ENCODE results near the gene REL.

GRCh38 chr2:60958800-60959199 is 77.4 kb downstream of the REL start:
- TF ChIP-seq BCL11A (tag by site-specific recombination; IDR thresholded peaks at IDR 0.05; ENCODE audit: low read depth) = no peak
- TF ChIP-seq ZNF324 (tag by site-specific recombination; IDR thresholded peaks at IDR 0.05) = no peak
- TF ChIP-seq, protein P1, sequence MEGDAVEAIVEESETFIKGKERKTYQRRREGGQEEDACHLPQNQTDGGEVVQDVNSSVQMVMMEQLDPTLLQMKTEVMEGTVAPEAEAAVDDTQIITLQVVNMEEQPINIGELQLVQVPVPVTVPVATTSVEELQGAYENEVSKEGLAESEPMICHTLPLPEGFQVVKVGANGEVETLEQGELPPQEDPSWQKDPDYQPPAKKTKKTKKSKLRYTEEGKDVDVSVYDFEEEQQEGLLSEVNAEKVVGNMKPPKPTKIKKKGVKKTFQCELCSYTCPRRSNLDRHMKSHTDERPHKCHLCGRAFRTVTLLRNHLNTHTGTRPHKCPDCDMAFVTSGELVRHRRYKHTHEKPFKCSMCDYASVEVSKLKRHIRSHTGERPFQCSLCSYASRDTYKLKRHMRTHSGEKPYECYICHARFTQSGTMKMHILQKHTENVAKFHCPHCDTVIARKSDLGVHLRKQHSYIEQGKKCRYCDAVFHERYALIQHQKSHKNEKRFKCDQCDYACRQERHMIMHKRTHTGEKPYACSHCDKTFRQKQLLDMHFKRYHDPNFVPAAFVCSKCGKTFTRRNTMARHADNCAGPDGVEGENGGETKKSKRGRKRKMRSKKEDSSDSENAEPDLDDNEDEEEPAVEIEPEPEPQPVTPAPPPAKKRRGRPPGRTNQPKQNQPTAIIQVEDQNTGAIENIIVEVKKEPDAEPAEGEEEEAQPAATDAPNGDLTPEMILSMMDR (tag by site-specific recombination; IDR thresholded peaks at IDR 0.05) = no peak
- no peak for TF ChIP-seq YY1 (tag by site-specific recombination; IDR thresholded peaks at IDR 0.05)
- TF ChIP-seq ZNF155 (tag by site-specific recombination; IDR thresholded peaks at IDR 0.05) = no peak
- TF ChIP-seq ZNF785 (tag by site-specific recombination; IDR thresholded peaks at IDR 0.05) = no peak
- TF ChIP-seq ZNF10 (tag by site-specific recombination; IDR thresholded peaks at IDR 0.05) = no peak
- no peak for TF ChIP-seq TSHZ1 (tag by site-specific recombination; IDR thresholded peaks at IDR 0.05; ENCODE audit: borderline replicate concordance)

Data from HEK293 (cell line).